Thoracic aorta (tissue), 2 donors: ENCODE results near the gene CAMK1D. TPM values are rescaled to one million over a fixed set of nuclear protein-coding genes. Genes with fewer than 3 reads are reported as not detected.

ENCODE experiments used
- ATAC-seq: fragments of 150-250 bp; one replicate; pipeline ENCODE4 v1.8.0; 2017; ENCODE audit warnings: low read depth; ENCODE audit not compliant: insufficient number of reproducible peaks, low FRiP score
- DNase-seq: peaks from one replicate; pipeline ENCODE4 v3.0.0-alpha.2; 2020; ENCODE audit warnings: low spot score
- H3K27ac ChIP-seq, 2 donors: fragments of 200-600 bp; sonication (generic); 1 replicate in 1 of 2; 2 replicates in 1 of 2; pipeline ENCODE4 v1.5.1; 2016; ENCODE audit warnings: mild to moderate bottlenecking in 2 of 2, moderate library complexity in 2 of 2
- H3K27me3 ChIP-seq: fragments of 200-600 bp; sonication (generic); replicated peaks from 2 replicates; pipeline ENCODE4 v1.6.0; 2016; ENCODE audit warnings: mild to moderate bottlenecking; ENCODE audit not compliant: insufficient read depth
- H3K36me3 ChIP-seq: fragments of 200-600 bp; sonication (generic); one replicate; pipeline ENCODE4 v1.5.1; 2016
- H3K4me1 ChIP-seq, 2 donors: fragments of 200-600 bp; sonication (generic); 1 replicate in 1 of 2; 2 replicates in 1 of 2; pipeline versions ENCODE4 v1.5.1 to v1.6.0; 2016; ENCODE audit warnings: low read depth in 2 of 2, mild to moderate bottlenecking in 1 of 2; ENCODE audit not compliant: control insufficient read depth in 1 of 2
- H3K4me3 ChIP-seq: fragments of 200-600 bp; sonication (generic); 2 replicates; pipeline ENCODE4 v1.5.1; 2016; ENCODE audit warnings: mild to moderate bottlenecking
- H3K9me3 ChIP-seq: fragments of 200-600 bp; sonication (generic); 2 replicates; pipeline ENCODE4 v1.5.1; 2016
- CTCF ChIP-seq: fragments of 200-600 bp; sonication (generic); IDR thresholded peaks from one replicate; pipeline ENCODE4 v1.5.1; 2019; ENCODE audit warnings: antibody characterized with exemption
- total RNA-seq, 2 donors: library from RNA; depleted of rRNA; stranded (reverse); fragments of >200 nt; gene quantifications; one replicate each; pipeline versions ENCODE4 v1.1.0 to v1.2.3, GENCODE V29; 2016

CAMK1D gene
- total RNA-seq, 2 donors from 2014 or later: 8.7 to 11.2 TPM

DNA sequence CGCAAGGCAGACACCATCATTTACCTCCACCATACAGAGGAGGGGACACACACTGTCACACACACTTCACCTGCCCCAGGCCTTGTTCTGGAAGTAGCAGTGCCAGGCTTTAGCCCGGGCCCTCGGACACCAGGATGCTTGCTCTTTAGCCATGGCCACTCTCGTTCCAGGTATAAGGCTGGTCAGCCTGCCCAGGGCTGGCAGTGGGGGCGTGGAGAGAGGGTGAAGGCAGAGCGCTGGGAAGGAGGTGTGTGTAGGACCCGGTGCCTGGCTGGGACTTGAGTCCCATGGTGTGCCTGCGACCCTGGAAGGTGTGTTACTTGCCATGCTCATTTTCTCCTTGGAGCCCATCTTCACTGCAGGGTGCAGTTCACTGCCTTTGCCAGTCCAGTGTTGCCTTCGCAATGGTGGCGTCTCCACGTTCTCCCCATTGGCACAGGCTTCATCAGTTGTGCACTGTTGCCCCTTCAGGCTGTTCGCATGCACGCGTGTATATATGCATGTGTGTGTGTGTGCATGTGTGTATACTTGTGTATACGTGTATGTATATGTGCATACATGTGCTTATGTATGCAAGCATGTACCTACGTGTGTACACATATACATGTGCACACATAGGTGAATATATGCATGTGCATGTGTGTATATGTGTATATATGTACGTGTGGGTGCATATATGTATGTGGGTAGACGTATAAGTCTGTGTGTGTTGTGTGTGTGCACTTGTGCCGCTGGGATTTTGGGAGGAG lies 153.4 kb downstream of the CAMK1D start:
- no peak for TF ChIP-seq CTCF
- peaks cover 6 to 25% of the 10 kb centered on the region in 2 donors for H3K4me1 ChIP-seq
- no peaks in the 10 kb centered on the region for H3K27me3 ChIP-seq
- no peaks in the 10 kb centered on the region for H3K36me3 ChIP-seq
- no peaks in the 10 kb centered on the region for H3K9me3 ChIP-seq
- H3K4me3 ChIP-seq: no peak overlapping the region
- no peak for DNase-seq
- H3K27ac ChIP-seq: no peak overlapping the region
- ATAC-seq: no peak

DNA sequence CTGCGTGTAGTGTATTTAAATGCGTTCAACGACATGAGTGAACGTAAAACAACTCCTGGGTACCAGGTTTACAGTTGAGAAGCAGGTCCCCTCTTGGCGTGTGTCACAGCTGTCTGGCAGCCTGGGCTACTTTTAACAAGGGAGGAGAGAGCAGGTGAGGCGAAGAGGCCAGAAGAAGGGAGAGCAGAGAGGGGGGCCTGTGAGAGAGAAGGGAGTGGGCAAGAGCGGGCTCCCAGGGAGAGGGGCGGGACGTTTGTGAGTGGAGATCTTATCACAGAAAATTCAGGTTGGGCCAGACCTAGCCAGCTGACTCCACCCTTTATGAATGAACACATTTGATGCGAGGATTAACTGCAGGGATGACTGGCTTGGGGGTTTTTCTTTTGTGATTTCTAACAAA lies 154.0 kb downstream of the CAMK1D start:
- Histone ChIP-seq H3K27me3 (no peaks in the 10 kb centered on the region), H3K27ac (no peak overlapping the region), H3K36me3 (no peaks in the 10 kb centered on the region), H3K9me3 (no peaks in the 10 kb centered on the region), H3K4me3 (no peak overlapping the region), H3K4me1 (peaks cover 6 to 25% of the 10 kb centered on the region in 2 donors)
- no peak for DNase-seq
- TF ChIP-seq CTCF: no peak
- ATAC-seq: no peak

GRCh38 chr10:12504176-12504575 lies 154.8 kb downstream of the CAMK1D start:
- TF ChIP-seq CTCF: no peak
- H3K9me3 ChIP-seq: no peaks in the 10 kb centered on the region
- ATAC-seq (no peak), DNase-seq (no peak)
- H3K36me3 ChIP-seq: no peaks in the 10 kb centered on the region
- H3K27ac ChIP-seq: no peak overlapping the region
- H3K27me3 ChIP-seq: no peaks in the 10 kb centered on the region
- no peak overlapping the region for H3K4me3 ChIP-seq
- peaks cover 6 to 25% of the 10 kb centered on the region in 2 donors for H3K4me1 ChIP-seq

- Histone ChIP-seq H3K27me3 (no peaks in the 10 kb centered on the region), H3K36me3 (no peaks in the 10 kb centered on the region), H3K4me3 (no peak overlapping the region), H3K4me1 (peaks cover 3 to 21% of the 10 kb centered on the region in 2 donors), H3K9me3 (no peaks in the 10 kb centered on the region), H3K27ac (no peak overlapping the region)
- no peak for TF ChIP-seq CTCF
- ATAC-seq (no peak), DNase-seq (no peak)
Measured at GRCh38 chr10:12504628-12505027, 155.3 kb downstream of the CAMK1D start.

DNA sequence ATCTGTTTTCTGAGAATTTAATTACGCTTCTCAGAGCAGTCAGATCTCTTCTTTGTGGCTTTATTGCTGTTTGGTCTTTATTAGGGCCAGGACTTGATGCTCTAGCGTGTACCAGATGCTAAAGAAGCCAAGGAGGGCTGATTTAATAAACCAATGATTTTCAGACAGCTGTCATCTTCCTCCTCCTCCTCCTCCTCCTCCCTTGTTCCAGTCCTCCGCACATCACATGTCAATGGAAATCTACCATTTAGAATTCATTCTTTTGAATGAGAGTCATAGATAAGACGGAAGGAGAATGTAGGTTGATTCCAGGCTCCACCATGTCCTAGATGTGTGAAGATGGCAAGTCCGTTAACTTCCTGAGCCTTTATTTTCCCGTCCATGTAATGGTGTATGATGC lies 156.3 kb downstream of the CAMK1D start:
- DNase-seq: no peak
- Histone ChIP-seq H3K4me3 (no peak overlapping the region), H3K36me3 (no peaks in the 10 kb centered on the region), H3K4me1 (peaks cover 0 to 13% of the 10 kb centered on the region in 2 donors), H3K9me3 (no peaks in the 10 kb centered on the region), H3K27me3 (no peaks in the 10 kb centered on the region), H3K27ac (no peak overlapping the region)
- no peak for TF ChIP-seq CTCF
- ATAC-seq: no peak
